GM10266 (cell line): Measurements from ENCODE around the gene DAPK2.
"Not testable (repeated sequence)": the region's sequence is repeated elsewhere in the genome, so short reads cannot be mapped to it uniquely, and the experiment has no call there.

Experiments
- DNase-seq: peaks from one replicate; pipeline ENCODE4 v3.0.0; 2012; ENCODE audit errors: extremely low spot score
- CTCF ChIP-seq: IDR thresholded peaks from 2 replicates; pipeline ENCODE4 v1.5.1; 2012; ENCODE audit warnings: mild to moderate bottlenecking, low read depth; ENCODE audit not compliant: control insufficient read depth, insufficient read depth; ENCODE audit errors: missing control alignments

Gene DAPK2

GRCh38 chr15:64089543-64090280 is 43.4 kb upstream of the DAPK2 start:
- peak; percentile 43 for DNase-seq
- no peak for TF ChIP-seq CTCF

- no peak for TF ChIP-seq CTCF
- DNase-seq, result no peak
Observed at GRCh38 chr15:64082757-64083156, 36.5 kb upstream of the DAPK2 start.

- not testable (repeated sequence) for DNase-seq
Observed at GRCh38 chr15:64073496-64073895, 27.2 kb upstream of the DAPK2 start.

GRCh38 chr15:64072812-64073211 is 26.5 kb upstream of the DAPK2 start:
- no peak for DNase-seq
- TF ChIP-seq CTCF, result no peak

- no peak for TF ChIP-seq CTCF
- DNase-seq, result no peak
Observed at GRCh38 chr15:64071931-64072765, 25.9 kb upstream of the DAPK2 start.

- DNase-seq, result no peak
- TF ChIP-seq CTCF, result no peak
Observed at GRCh38 chr15:64070965-64071851, 24.9 kb upstream of the DAPK2 start.

- no peak for DNase-seq
- no peak for TF ChIP-seq CTCF
Observed at GRCh38 chr15:64070106-64070505, 23.8 kb upstream of the DAPK2 start.
